Memory B cell (primary cell): ENCODE results near the gene CEP120.
"Not testable (repeated sequence)": the region's sequence is repeated elsewhere in the genome, so short reads cannot be mapped to it uniquely, and the experiment has no call there.

Source experiments
- ATAC-seq: fragments of 150-1000 bp; cut with Tn5 transposase; 2 replicates; pipeline ENCODE4 v1.10.0; 2021; ENCODE audit warnings: low read depth, mild to moderate bottlenecking, moderate library complexity
- DNase-seq, 2 donors: peaks; one replicate each; pipeline ENCODE4 v3.0.0; 2022; ENCODE audit warnings: low spot score in 2 of 2
- H3K27ac Mint-ChIP-seq: one replicate; pipeline ENCODE4 v1.8.0; 2022; ENCODE audit warnings: mild to moderate bottlenecking, moderate library complexity, mixed read lengths
- H3K27me3 Mint-ChIP-seq: one replicate; pipeline ENCODE4 v1.8.0; 2022; ENCODE audit warnings: mixed read lengths
- H3K36me3 Mint-ChIP-seq: one replicate; pipeline ENCODE4 v1.8.0; 2022; ENCODE audit warnings: mild to moderate bottlenecking, mixed read lengths
- H3K4me1 Mint-ChIP-seq: one replicate; pipeline ENCODE4 v1.8.0; 2022; ENCODE audit warnings: mixed read lengths
- H3K4me3 Mint-ChIP-seq: one replicate; pipeline ENCODE4 v1.8.0; 2022; ENCODE audit warnings: mild to moderate bottlenecking, moderate library complexity, mixed read lengths
- H3K9me3 Mint-ChIP-seq: one replicate; pipeline ENCODE4 v1.8.0; 2022; ENCODE audit warnings: mixed read lengths

The CEP120 gene

DNA sequence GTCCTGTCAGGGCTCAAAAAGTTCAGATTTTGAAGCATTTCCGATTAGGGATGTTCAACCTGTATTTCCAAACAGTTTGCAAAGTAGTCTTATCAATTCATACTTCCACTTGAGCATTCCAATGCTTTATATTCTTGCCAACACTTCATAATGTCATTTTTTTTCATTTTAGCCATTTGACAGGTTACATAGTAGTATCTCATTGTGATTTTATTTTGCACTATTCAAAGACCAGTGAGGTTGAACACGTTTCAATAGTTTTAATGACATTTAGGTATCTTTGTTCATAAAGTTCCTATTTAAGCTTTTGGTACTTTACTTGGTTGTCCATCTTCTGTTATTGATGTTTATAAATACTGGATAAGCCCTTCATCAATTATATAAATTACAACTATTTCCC, 71.4 kb downstream of the CEP120 start:
- H3K27me3 Mint-ChIP-seq, result no peaks in the 10 kb centered on the region
- DNase-seq (no peak), ATAC-seq (no peak)
- H3K9me3 Mint-ChIP-seq, result peaks cover 2% of the 10 kb centered on the region
- H3K27ac Mint-ChIP-seq, result no peak overlapping the region
- H3K4me3 Mint-ChIP-seq, result no peak overlapping the region
- H3K4me1 Mint-ChIP-seq, result peaks cover 5% of the 10 kb centered on the region
- H3K36me3 Mint-ChIP-seq, result peaks cover 21% of the 10 kb centered on the region

GRCh38 chr5:123351240-123351639, 72.0 kb downstream of the CEP120 start:
- H3K27me3 Mint-ChIP-seq, result no peaks in the 10 kb centered on the region
- no peak overlapping the region for H3K27ac Mint-ChIP-seq
- peaks cover 20% of the 10 kb centered on the region for H3K36me3 Mint-ChIP-seq
- H3K4me3 Mint-ChIP-seq, result no peak overlapping the region
- no peak for ATAC-seq
- no peak for DNase-seq
- H3K9me3 Mint-ChIP-seq, result no peaks in the 10 kb centered on the region
- peaks cover 5% of the 10 kb centered on the region for H3K4me1 Mint-ChIP-seq

DNA sequence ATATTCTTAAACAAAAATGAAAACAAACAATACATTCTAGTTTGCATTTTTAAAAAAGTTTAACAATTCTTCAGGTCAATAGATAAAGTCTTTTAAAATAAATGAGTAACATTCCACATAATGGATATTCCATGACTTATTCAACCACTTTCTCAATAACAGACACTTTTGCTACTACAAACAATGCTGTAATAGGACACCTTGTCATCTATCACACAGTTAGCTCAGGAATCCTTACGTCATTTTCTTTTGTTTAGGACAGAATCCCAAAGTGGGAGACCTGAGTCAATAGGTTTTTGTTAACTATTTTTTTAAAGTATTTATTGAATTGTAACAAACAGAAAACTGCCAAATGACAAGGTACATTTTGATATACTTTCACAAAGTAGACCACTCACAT, 72.5 kb downstream of the CEP120 start:
- DNase-seq (no peak), ATAC-seq (no peak)
- Mint-ChIP-seq H3K27ac (no peak overlapping the region), H3K9me3 (no peaks in the 10 kb centered on the region), H3K36me3 (peaks cover 20% of the 10 kb centered on the region), H3K27me3 (no peaks in the 10 kb centered on the region), H3K4me1 (peaks cover 5% of the 10 kb centered on the region), H3K4me3 (no peak overlapping the region)

GRCh38 chr5:123344816-123345426, 78.3 kb downstream of the CEP120 start:
- H3K9me3 Mint-ChIP-seq, result no peaks in the 10 kb centered on the region
- ATAC-seq (no peak), DNase-seq (no peak)
- H3K27ac Mint-ChIP-seq, result no peak overlapping the region
- H3K27me3 Mint-ChIP-seq, result no peaks in the 10 kb centered on the region
- H3K36me3 Mint-ChIP-seq, result peaks cover 16% of the 10 kb centered on the region
- H3K4me1 Mint-ChIP-seq, result no peaks in the 10 kb centered on the region
- no peak overlapping the region for H3K4me3 Mint-ChIP-seq

GRCh38 chr5:123340928-123341327, 82.3 kb downstream of the CEP120 start:
- H3K4me3 Mint-ChIP-seq, result no peak overlapping the region
- H3K27ac Mint-ChIP-seq, result no peak overlapping the region
- DNase-seq (no peak), ATAC-seq (no peak)
- H3K27me3 Mint-ChIP-seq, result no peaks in the 10 kb centered on the region
- peaks cover 2% of the 10 kb centered on the region for H3K36me3 Mint-ChIP-seq
- H3K9me3 Mint-ChIP-seq, result no peaks in the 10 kb centered on the region
- H3K4me1 Mint-ChIP-seq, result no peaks in the 10 kb centered on the region

DNA sequence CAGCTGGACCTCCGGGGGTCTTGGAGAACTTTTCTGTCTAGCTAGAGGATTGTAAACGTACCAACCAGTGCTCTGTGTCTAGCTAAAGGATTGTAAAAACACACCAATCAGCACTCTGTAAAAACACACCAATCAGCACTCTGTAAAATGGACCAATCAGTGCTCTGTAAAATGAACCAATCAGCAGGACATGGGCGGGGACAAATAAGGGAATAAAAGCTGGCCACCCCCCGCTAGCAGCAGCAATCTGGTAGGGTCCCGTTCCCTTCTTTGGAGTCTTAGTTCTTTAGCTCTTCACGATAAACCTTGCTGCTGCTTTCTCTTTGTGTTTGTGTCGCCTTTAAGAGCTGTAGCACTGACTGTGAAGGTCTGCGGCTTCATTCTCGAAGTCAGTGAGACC, 114.8 kb downstream of the CEP120 start:
- H3K27ac Mint-ChIP-seq, ATAC-seq, H3K4me1 Mint-ChIP-seq: not testable (repeated sequence)

GRCh38 chr5:123305751-123306150, 117.5 kb downstream of the CEP120 start:
- no peaks in the 10 kb centered on the region for H3K4me1 Mint-ChIP-seq
- H3K27me3 Mint-ChIP-seq, result no peaks in the 10 kb centered on the region
- no peaks in the 10 kb centered on the region for H3K9me3 Mint-ChIP-seq
- H3K4me3 Mint-ChIP-seq, result no peak overlapping the region
- H3K27ac Mint-ChIP-seq, result no peak overlapping the region
- no peaks in the 10 kb centered on the region for H3K36me3 Mint-ChIP-seq
- ATAC-seq (no peak), DNase-seq (no peak)

More for the DNA sequence above, 114.8 kb downstream of the CEP120 start:
- DNase-seq, H3K27me3 Mint-ChIP-seq, H3K36me3 Mint-ChIP-seq, H3K9me3 Mint-ChIP-seq, H3K4me3 Mint-ChIP-seq: not testable (repeated sequence)

GRCh38 chr5:123304777-123305316, 118.4 kb downstream of the CEP120 start:
- no peaks in the 10 kb centered on the region for H3K27me3 Mint-ChIP-seq
- DNase-seq (no peak), ATAC-seq (no peak)
- H3K36me3 Mint-ChIP-seq, result no peaks in the 10 kb centered on the region
- H3K4me3 Mint-ChIP-seq, result no peak overlapping the region
- H3K9me3 Mint-ChIP-seq, result no peaks in the 10 kb centered on the region
- no peaks in the 10 kb centered on the region for H3K4me1 Mint-ChIP-seq
- H3K27ac Mint-ChIP-seq, result no peak overlapping the region

GRCh38 chr5:123303802-123304201, 119.4 kb downstream of the CEP120 start:
- H3K4me3 Mint-ChIP-seq, result no peak overlapping the region
- no peak overlapping the region for H3K27ac Mint-ChIP-seq
- DNase-seq (no peak), ATAC-seq (no peak)
- H3K9me3 Mint-ChIP-seq, result no peaks in the 10 kb centered on the region
- H3K27me3 Mint-ChIP-seq, result peaks cover 1% of the 10 kb centered on the region
- no peaks in the 10 kb centered on the region for H3K4me1 Mint-ChIP-seq
- no peaks in the 10 kb centered on the region for H3K36me3 Mint-ChIP-seq

- H3K4me1 Mint-ChIP-seq, result no peaks in the 10 kb centered on the region
These were observed 122.9 kb downstream of the CEP120 start for GRCh38 chr5:123300266-123300665.

GRCh38 chr5:123299136-123299535, 124.1 kb downstream of the CEP120 start:
- Mint-ChIP-seq H3K4me3 (no peak overlapping the region), H3K36me3 (no peaks in the 10 kb centered on the region), H3K9me3 (no peaks in the 10 kb centered on the region), H3K4me1 (no peaks in the 10 kb centered on the region), H3K27me3 (peaks cover 1% of the 10 kb centered on the region), H3K27ac (no peak overlapping the region)
- no peak for ATAC-seq
- DNase-seq, result no peak

More at GRCh38 chr5:123300266-123300665, 122.9 kb downstream of the CEP120 start:
- no peaks in the 10 kb centered on the region for H3K9me3 Mint-ChIP-seq
- no peak for DNase-seq
- H3K27ac Mint-ChIP-seq, result no peak overlapping the region
- H3K36me3 Mint-ChIP-seq, result no peaks in the 10 kb centered on the region
- no peak overlapping the region for H3K4me3 Mint-ChIP-seq
- peaks cover 1% of the 10 kb centered on the region for H3K27me3 Mint-ChIP-seq
- ATAC-seq, result no peak

DNA sequence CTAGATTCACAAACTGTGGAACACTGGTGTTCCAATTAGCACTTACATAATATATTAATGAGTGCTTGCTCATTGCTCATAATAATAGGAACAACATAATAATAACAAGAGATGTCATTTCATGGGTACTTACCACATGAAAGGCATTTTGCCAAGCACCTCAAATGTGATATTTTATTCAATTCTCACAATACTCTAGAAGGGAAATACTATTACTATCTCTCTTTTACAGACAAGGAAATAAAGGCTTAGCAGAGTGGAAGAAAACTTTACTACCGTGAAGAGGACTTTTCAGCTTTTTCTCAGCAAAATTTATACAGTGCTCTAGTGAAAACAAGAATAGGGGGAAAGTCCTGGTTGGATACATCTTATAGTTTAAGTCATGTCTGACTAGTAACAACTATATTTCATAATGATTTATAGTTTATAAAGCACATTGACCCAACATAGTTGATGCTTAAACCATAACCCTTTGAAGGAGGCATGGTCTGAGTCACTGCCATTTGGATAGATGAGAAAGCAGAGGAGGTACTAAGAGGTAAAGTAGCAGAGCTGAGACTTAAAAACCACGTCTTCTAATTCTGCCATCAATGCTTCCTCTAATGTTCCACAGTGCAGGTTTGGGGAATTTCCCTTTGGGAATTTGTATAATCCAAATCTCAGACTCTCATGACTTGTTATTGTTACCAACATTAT, 124.7 kb downstream of the CEP120 start:
- no peak overlapping the region for H3K4me3 Mint-ChIP-seq
- no peaks in the 10 kb centered on the region for H3K36me3 Mint-ChIP-seq
- no peak for ATAC-seq
- no peaks in the 10 kb centered on the region for H3K4me1 Mint-ChIP-seq
- peaks cover 4% of the 10 kb centered on the region for H3K27me3 Mint-ChIP-seq
- H3K9me3 Mint-ChIP-seq, result no peaks in the 10 kb centered on the region
- H3K27ac Mint-ChIP-seq, result no peak overlapping the region
- DNase-seq, result no peak

GRCh38 chr5:123297866-123298265, 125.3 kb downstream of the CEP120 start:
- peaks cover 6% of the 10 kb centered on the region for H3K27me3 Mint-ChIP-seq
- H3K4me3 Mint-ChIP-seq, result no peak overlapping the region
- H3K9me3 Mint-ChIP-seq, result no peaks in the 10 kb centered on the region
- no peak for ATAC-seq
- no peak overlapping the region for H3K27ac Mint-ChIP-seq
- H3K4me1 Mint-ChIP-seq, result no peaks in the 10 kb centered on the region
- H3K36me3 Mint-ChIP-seq, result no peaks in the 10 kb centered on the region
- DNase-seq, result no peak

- H3K9me3 Mint-ChIP-seq, result no peaks in the 10 kb centered on the region
- no peak overlapping the region for H3K4me3 Mint-ChIP-seq
- no peak overlapping the region for H3K27ac Mint-ChIP-seq
- H3K4me1 Mint-ChIP-seq, result no peaks in the 10 kb centered on the region
- ATAC-seq (no peak), DNase-seq (no peak)
- H3K36me3 Mint-ChIP-seq, result no peaks in the 10 kb centered on the region
- peaks cover 6% of the 10 kb centered on the region for H3K27me3 Mint-ChIP-seq
These were observed 125.9 kb downstream of the CEP120 start for GRCh38 chr5:123297198-123297831.
